NCI-H1417 (cell line): ENCODE measurements around the gene TSPAN1.
"Not testable (repeated sequence)": the region's sequence is repeated elsewhere in the genome, so short reads cannot be mapped to it uniquely, and the experiment has no call there.

Experiments
- DNase-seq, 3 experiments: peaks; one replicate each; lab custom pipeline; 2025; lab: John Stamatoyannopoulos, UW

TSPAN1 gene

GRCh38 chr1:46219551-46220520 lies 44.9 kb downstream of the TSPAN1 start:
- DNase-seq, result no peak

- DNase-seq, result no peak
Observed at GRCh38 chr1:46220808-46221207, 45.9 kb downstream of the TSPAN1 start.

GRCh38 chr1:46221749-46222148 lies 46.9 kb downstream of the TSPAN1 start:
- DNase-seq, result no peak

- not testable (repeated sequence) for DNase-seq
Observed at GRCh38 chr1:46223055-46223454, 48.2 kb downstream of the TSPAN1 start.

- peak; percentile 72 to 90 (median 85) for DNase-seq
Observed at GRCh38 chr1:46223472-46223943, 48.6 kb downstream of the TSPAN1 start.

- no peak for DNase-seq
Observed at GRCh38 chr1:46224966-46225365, 50.1 kb downstream of the TSPAN1 start.

GRCh38 chr1:46231231-46231630 lies 56.3 kb downstream of the TSPAN1 start:
- DNase-seq, result not testable (repeated sequence)
